ENCODE results near the gene RABGAP1L.
A peak's percentile ranks its signal among the peaks of the same experiment; 100 is the strongest.
"Not testable (repeated sequence)": the region's sequence is repeated elsewhere in the genome, so short reads cannot be mapped to it uniquely, and the experiment has no call there.

Gene RABGAP1L

GRCh38 chr1:175009532-175009931 is 850.2 kb downstream of the RABGAP1L start:
- no peak for DNase-seq (ENCODE audit: extremely low read depth, low read depth)

GRCh38 chr1:175013445-175013844 is 854.1 kb downstream of the RABGAP1L start:
- TF ChIP-seq CTCF (IDR thresholded peaks at IDR 0.05; ENCODE audit: low read depth, low read length, missing control alignments): no peak
- no peak for DNase-seq (ENCODE audit: extremely low read depth, low read depth)
- no peak overlapping the region for H3K4me3 ChIP-seq (replicated peaks; ENCODE audit: low read depth, low read length)

More at GRCh38 chr1:175009532-175009931, 850.2 kb downstream of the RABGAP1L start:
- H3K4me3 ChIP-seq (replicated peaks; ENCODE audit: low read depth, low read length): no peak overlapping the region
- no peak for TF ChIP-seq CTCF (IDR thresholded peaks at IDR 0.05; ENCODE audit: low read depth, low read length, missing control alignments)

GRCh38 chr1:175015243-175015642 is 855.9 kb downstream of the RABGAP1L start:
- H3K4me3 ChIP-seq (replicated peaks; ENCODE audit: low read depth, low read length): no peak overlapping the region
- DNase-seq (ENCODE audit: extremely low read depth, low read depth): no peak
- no peak for TF ChIP-seq CTCF (IDR thresholded peaks at IDR 0.05; ENCODE audit: low read depth, low read length, missing control alignments)

- H3K4me3 ChIP-seq (replicated peaks; ENCODE audit: low read depth, low read length): no peak overlapping the region
- no peak for TF ChIP-seq CTCF (IDR thresholded peaks at IDR 0.05; ENCODE audit: low read depth, low read length, missing control alignments)
- no peak for DNase-seq (ENCODE audit: extremely low read depth, low read depth)
Measured at GRCh38 chr1:175019524-175019923, 860.2 kb downstream of the RABGAP1L start.

- peak within 1 kb of the TSS; percentile 86 for H3K4me3 ChIP-seq (replicated peaks; ENCODE audit: low read depth, low read length)
- DNase-seq (ENCODE audit: extremely low read depth, low read depth): peak; percentile 97
- TF ChIP-seq CTCF (IDR thresholded peaks at IDR 0.05; ENCODE audit: low read depth, low read length, missing control alignments): no peak
Measured at GRCh38 chr1:175023043-175023921, 864.0 kb downstream of the RABGAP1L start, which contains the start of gene MRPS14. MRPS14 (minus strand) TSS chr1:175023425; CDS start chr1:175023408, 17 bp downstream.

- peak overlapping the region; percentile 86 for H3K4me3 ChIP-seq (replicated peaks; ENCODE audit: low read depth, low read length)
- not testable (repeated sequence) for DNase-seq (ENCODE audit: extremely low read depth, low read depth)
Measured at GRCh38 chr1:175023922-175024242, 864.6 kb downstream of the RABGAP1L start.

- DNase-seq (ENCODE audit: extremely low read depth, low read depth): no peak
- H3K4me3 ChIP-seq (replicated peaks; ENCODE audit: low read depth, low read length): no peak overlapping the region
- no peak for TF ChIP-seq CTCF (IDR thresholded peaks at IDR 0.05; ENCODE audit: low read depth, low read length, missing control alignments)
Measured at GRCh38 chr1:175024773-175025172, 865.5 kb downstream of the RABGAP1L start.

Measured in HFF-Myc (cell line).